ENCODE results near the gene LILRB5.

- TF ChIP-seq CTCF (IDR thresholded peaks at IDR 0.05) (no peak), POLR2A (IDR thresholded peaks at IDR 0.05) (no peak)
Measured at GRCh38 chr19:54297759-54298305, 40.8 kb upstream of the LILRB5 start.
